Natural killer cell (primary cell): ENCODE measurements around the gene PGP. TPM values are rescaled to one million over a fixed set of nuclear protein-coding genes. Genes with fewer than 3 reads are reported as not detected.

Experiments
- ATAC-seq, 3 donors: fragments of 150-1000 bp in 2 of 3; fragments of 200-7000 bp in 1 of 3; cut with Tn5 transposase; 1 replicate in 1 of 3; 2 replicates in 2 of 3; pipeline ENCODE4 v1.10.0; 2021; ENCODE audit warnings: mild to moderate bottlenecking in 2 of 3, moderate library complexity in 2 of 3
- DNase-seq, 2 donors: peaks; one replicate each; pipeline versions ENCODE4 v3.0.0 to v3.0.0-alpha.2; 2013 to 2021; ENCODE audit warnings: mixed read lengths in 1 of 2
- H3K27ac ChIP-seq: one replicate; pipeline ENCODE4 v1.5.1; 2013; ENCODE audit warnings: mild to moderate bottlenecking, low read length
- H3K27me3 ChIP-seq: one replicate; pipeline ENCODE4 v1.6.1; 2013; ENCODE audit warnings: low read length; ENCODE audit not compliant: control insufficient read depth, insufficient read depth
- H3K36me3 ChIP-seq: one replicate; pipeline ENCODE4 v1.6.1; 2013; ENCODE audit warnings: low read length; ENCODE audit not compliant: control insufficient read depth, insufficient read depth
- H3K4me1 ChIP-seq: one replicate; pipeline ENCODE4 v1.6.1; 2013; ENCODE audit warnings: low read length; ENCODE audit not compliant: control insufficient read depth, insufficient read depth
- H3K4me3 ChIP-seq: one replicate; pipeline ENCODE4 v1.5.1; 2013; ENCODE audit warnings: low read length
- H3K9me3 ChIP-seq: one replicate; pipeline ENCODE4 v1.6.1; 2013; ENCODE audit warnings: low read length; ENCODE audit not compliant: control insufficient read depth, insufficient read depth
- H3K27ac Mint-ChIP-seq, 2 donors: one replicate each; pipeline ENCODE4 v1.8.0; 2022; ENCODE audit warnings: mild to moderate bottlenecking in 2 of 2, mixed read lengths in 2 of 2, moderate library complexity in 1 of 2
- H3K27me3 Mint-ChIP-seq, 2 donors: one replicate each; pipeline ENCODE4 v1.8.0; 2022; ENCODE audit warnings: low read depth in 2 of 2, mixed read lengths in 2 of 2
- H3K36me3 Mint-ChIP-seq: one replicate; pipeline ENCODE4 v1.8.0; 2022; ENCODE audit warnings: mixed read lengths
- H3K4me1 Mint-ChIP-seq, 2 donors: one replicate each; pipeline ENCODE4 v1.8.0; 2022; ENCODE audit warnings: mixed read lengths in 2 of 2
- H3K4me3 Mint-ChIP-seq: one replicate; pipeline ENCODE4 v1.8.0; 2022; ENCODE audit warnings: mild to moderate bottlenecking, moderate library complexity, mixed read lengths
- H3K9me3 Mint-ChIP-seq, 2 donors: one replicate each; pipeline ENCODE4 v1.8.0; 2022; ENCODE audit warnings: mixed read lengths in 2 of 2
- CTCF ChIP-seq: fragments of 200-600 bp; IDR thresholded peaks from one replicate; pipeline ENCODE4 v1.8.0; 2022; ENCODE audit warnings: antibody characterized with exemption
- WGBS: methylation state at CpG from one replicate; pipeline ENCODE4 v1.1.7; 2013; ENCODE audit warnings: missing lambda C conversion rate; ENCODE audit not compliant: insufficient coverage; 5-methylcytosine and 5-hydroxymethylcytosine counted together
- intact Hi-C: fragments of 100-400 bp; cut with micrococcal nuclease; formaldehyde crosslinking; loops from one replicate; pipeline ENCODE4 v1.14.2; 2022
- total RNA-seq, 4 donors: library from RNA; stranded (reverse); fragments of 120-200 nt in 1 of 4; gene quantifications; one replicate each; pipeline versions ENCODE4 v1.2.3 to v1.2.4, GENCODE V29; 2013 to 2022

PGP gene
- total RNA-seq, 3 donors from 2014 or later (not counting 1 experiment from before 2014, with no cell fraction given): 9.7 to 12.8 (median 12.4) TPM

DNA sequence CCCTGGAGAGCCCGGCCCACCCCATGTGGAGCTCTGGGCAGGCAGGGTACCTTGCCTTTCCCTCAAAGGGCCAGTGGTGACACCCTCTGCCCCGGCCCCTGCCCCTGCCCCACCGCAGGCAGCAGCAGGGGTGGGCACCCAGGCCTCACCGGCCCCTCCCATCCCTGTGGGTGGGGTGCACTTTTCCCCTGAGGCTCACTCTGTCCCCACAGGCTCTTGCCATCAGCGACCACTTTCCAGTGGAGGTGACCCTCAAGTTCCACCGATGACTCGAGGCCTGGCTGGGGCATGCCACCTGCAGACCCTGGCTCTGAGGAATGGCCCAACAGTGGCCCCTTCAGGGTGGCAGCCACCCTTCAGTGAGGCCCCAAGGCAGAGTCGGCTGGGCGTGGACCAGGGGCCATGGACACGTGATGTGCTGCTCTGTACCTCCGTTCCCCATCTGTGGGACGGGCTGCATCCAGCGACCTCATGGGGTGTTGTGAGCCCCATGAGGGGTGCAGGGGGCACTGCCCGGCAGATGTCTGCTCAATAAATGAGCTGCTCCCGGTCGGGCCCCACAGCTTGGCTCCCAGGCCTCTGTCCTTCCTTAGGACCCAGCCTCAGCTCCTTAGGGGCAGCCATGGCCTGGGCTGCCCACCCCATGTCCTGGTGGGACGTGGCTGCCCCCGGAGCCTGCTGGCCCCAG, 23.7 kb upstream of the PGP start:
- Mint-ChIP-seq H3K9me3 (no peaks in the 10 kb centered on the region), H3K4me3 (no peak overlapping the region), H3K4me1 (no peaks in the 10 kb centered on the region), H3K36me3 (no peaks in the 10 kb centered on the region), H3K27ac (no peak overlapping the region), H3K27me3 (no peaks in the 10 kb centered on the region)
- Histone ChIP-seq H3K36me3 (peaks cover 30% of the 10 kb centered on the region), H3K4me3 (no peak overlapping the region), H3K4me1 (peaks cover 13% of the 10 kb centered on the region), H3K9me3 (no peaks in the 10 kb centered on the region), H3K27me3 (peaks cover 6% of the 10 kb centered on the region), H3K27ac (no peak overlapping the region)
- TF ChIP-seq CTCF: no peak
- WGBS: 72% methylated on average over 18 of the region's 18 CpGs
- intact Hi-C loops: no loop called here
- DNase-seq (no peak), ATAC-seq (no peak)

DNA sequence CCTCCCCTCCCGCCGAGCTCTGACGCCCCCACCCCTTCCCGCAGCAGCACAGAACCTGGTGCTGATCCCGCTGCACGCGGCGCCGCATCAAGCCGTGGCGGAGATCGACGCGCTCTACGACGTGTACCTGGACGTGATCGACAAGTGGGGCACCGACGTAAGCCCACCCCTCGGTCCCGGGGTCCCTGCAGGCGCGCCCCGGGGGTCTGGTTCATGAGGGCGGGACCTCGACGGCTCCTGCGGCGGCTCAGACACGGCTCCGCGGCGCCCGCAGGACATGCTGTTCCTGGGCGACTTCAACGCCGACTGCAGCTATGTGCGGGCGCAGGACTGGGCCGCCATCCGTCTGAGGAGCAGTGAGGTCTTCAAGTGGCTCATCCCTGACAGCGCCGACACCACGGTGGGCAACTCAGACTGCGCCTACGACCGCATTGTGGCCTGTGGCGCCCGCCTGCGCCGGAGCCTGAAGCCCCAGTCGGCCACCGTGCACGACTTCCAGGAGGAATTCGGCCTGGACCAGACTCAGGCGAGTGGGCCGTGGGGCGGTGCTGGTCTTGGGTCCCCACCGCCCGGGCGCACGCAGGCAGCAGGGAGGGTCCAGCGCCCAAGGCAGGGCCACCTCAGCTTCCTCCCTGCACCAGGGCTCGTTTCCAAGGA, 23.0 kb upstream of the PGP start:
- H3K4me3 ChIP-seq: no peak overlapping the region
- no peak for ATAC-seq
- no peak for DNase-seq
- Mint-ChIP-seq H3K36me3 (no peaks in the 10 kb centered on the region), H3K4me3 (no peak overlapping the region), H3K27ac (no peak overlapping the region), H3K4me1 (no peaks in the 10 kb centered on the region), H3K9me3 (no peaks in the 10 kb centered on the region), H3K27me3 (no peaks in the 10 kb centered on the region)
- peaks cover 13% of the 10 kb centered on the region for H3K4me1 ChIP-seq
- intact Hi-C loops: no loop called here
- H3K36me3 ChIP-seq: peaks cover 33% of the 10 kb centered on the region
- H3K27ac ChIP-seq: no peak overlapping the region
- WGBS: 24% methylated on average over 65 of the region's 65 CpGs
- TF ChIP-seq CTCF: no peak
- no peaks in the 10 kb centered on the region for H3K9me3 ChIP-seq
- peaks cover 6% of the 10 kb centered on the region for H3K27me3 ChIP-seq

DNA sequence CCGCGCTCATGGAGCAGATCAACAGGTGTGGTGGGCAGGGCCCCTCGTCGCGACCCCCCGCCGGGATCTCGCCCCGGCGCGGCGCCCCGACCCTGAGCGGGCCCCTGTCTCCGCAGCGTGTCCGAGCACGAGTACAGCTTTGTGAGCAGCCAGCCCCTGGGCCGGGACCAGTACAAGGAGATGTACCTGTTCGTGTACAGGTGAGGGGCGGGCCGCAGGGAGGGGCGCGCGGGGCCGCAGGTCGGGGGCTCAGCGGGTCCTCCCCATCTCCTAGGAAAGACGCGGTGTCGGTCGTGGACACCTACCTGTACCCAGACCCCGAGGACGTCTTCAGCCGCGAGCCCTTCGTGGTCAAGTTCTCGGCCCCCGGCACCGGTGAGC, 22.5 kb upstream of the PGP start:
- TF ChIP-seq CTCF: no peak
- peaks cover 32% of the 10 kb centered on the region for H3K36me3 ChIP-seq
- no peaks in the 10 kb centered on the region for H3K4me1 Mint-ChIP-seq

More for the DNA sequence above, 22.5 kb upstream of the PGP start:
- peaks cover 6% of the 10 kb centered on the region for H3K27me3 ChIP-seq
- 11% methylated on average over 40 of the region's 40 CpGs for WGBS
- DNase-seq: no peak
- H3K4me1 ChIP-seq: peaks cover 13% of the 10 kb centered on the region
- peak in 1 of 3 donors; percentile 8 for ATAC-seq
- Mint-ChIP-seq H3K4me3 (no peak overlapping the region), H3K9me3 (no peaks in the 10 kb centered on the region), H3K36me3 (no peaks in the 10 kb centered on the region), H3K27me3 (no peaks in the 10 kb centered on the region), H3K27ac (no peak overlapping the region)
- H3K9me3 ChIP-seq: no peaks in the 10 kb centered on the region
- intact Hi-C loops: no loop called here
- no peak overlapping the region for H3K4me3 ChIP-seq
- no peak overlapping the region for H3K27ac ChIP-seq
